ENCODE measurements around the gene ATAD2B.

Gene ATAD2B

DNA sequence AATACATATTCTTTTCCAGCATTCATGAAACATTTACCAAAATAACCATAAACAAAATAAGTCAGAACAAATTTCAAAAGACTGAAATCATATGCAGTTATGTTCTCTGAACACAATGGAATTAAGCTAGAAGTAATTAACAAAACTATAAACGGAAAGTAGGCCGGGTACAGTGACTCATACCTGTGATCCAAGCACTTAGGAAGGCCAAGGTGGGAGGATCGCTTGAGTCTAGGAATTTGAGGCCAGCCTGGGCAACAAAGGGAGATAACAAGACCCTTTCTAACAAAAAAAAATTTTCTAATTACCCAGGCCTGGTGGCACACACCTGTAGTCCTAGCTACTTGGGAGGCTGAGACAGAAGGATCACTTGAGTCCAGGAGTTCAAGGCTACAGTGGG, 14.9 kb downstream of the ATAD2B start:
- no peak for DNase-seq (ENCODE audit: low read depth, low spot score)

DNA sequence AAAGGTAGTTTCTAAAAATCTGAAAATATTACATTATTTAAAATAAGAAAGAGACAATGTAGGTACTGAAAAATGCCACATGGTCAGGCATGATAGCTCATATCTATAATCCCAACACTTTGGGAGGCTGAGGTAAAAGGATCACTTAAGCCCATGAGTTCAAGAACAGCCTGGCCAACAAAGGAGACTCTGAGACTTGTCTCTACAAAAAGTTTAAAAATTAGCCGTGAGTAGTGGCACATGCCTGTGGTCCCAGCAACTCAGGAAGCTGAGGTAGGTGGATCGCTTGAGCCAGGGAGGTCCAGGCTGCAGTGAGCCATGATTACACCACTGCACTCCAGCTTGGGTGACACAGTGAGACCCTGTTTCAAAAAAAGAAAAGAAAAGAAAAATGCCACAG, 21.8 kb downstream of the ATAD2B start:
- DNase-seq (ENCODE audit: low read depth, low spot score), result no peak

DNA sequence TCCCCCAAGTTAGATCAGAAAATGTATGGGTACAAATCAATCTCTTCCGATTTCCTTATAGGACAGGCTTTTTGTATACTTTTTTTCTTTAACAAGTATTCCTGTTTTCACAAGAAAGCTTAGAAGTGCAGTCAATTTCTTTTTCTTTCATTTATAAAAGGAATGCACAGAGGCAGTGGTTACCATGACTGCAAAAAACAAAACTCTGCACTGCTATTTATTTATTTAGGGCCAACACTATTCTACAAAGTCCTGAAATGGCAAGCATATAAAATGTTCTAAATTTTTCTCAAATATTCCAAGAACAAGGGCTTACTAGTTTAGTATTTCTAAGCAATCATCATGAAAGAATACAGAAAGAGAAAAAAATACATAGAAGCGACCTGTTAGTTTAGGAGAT, 22.2 kb downstream of the ATAD2B start:
- no peak for DNase-seq (ENCODE audit: low read depth, low spot score)

- no peak for DNase-seq (ENCODE audit: low read depth, low spot score)
Observed at GRCh38 chr2:23904215-23904614, 22.7 kb downstream of the ATAD2B start.

GRCh38 chr2:23903034-23903433, 23.9 kb downstream of the ATAD2B start:
- DNase-seq (ENCODE audit: low read depth, low spot score), result no peak

- no peak for DNase-seq (ENCODE audit: low read depth, low spot score)
Observed at GRCh38 chr2:23901966-23902846, 24.7 kb downstream of the ATAD2B start.

GRCh38 chr2:23900541-23901322, 26.2 kb downstream of the ATAD2B start:
- no peak for DNase-seq (ENCODE audit: low read depth, low spot score)

DNA sequence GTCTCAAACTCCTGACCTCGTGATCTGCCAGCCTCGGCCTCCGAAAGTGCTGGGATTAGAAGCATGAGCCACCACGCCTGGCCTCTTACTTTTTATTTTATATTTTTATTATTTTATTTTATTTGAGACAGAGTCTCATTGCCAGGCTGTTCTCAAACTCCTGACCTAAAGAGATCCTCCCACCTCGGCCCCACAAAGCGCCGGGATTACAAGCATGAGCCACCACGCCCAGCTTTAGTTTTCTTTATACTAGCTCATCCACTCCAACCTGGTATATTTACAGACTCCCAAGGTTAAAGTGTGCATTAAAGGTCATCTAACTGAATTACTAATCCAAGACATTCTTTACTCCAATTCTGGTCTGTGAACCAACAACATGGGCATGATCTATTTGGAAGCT, 26.8 kb downstream of the ATAD2B start:
- DNase-seq (ENCODE audit: low read depth, low spot score), result no peak

GRCh38 chr2:23871206-23871605, 55.7 kb downstream of the ATAD2B start:
- DNase-seq (ENCODE audit: low read depth, low spot score), result no peak

DNA sequence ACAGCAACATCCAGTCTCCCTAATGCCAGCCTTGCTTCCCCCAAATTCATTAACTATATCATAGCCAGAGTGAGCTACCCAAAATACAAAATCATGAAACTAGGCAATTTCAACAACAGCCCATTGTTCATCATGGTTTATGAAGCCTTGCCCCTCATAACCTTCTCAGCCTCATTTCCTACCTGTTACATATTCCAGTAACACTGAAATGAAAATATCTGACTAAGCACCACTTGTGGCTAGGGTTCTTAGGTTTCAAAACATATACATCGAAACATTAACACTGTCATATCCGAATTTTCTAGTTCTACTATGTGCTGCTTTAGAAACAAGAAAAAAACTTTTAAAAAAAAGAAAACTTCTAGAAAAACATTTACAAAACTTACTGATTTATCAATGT, 59.5 kb downstream of the ATAD2B start:
- no peak for DNase-seq (ENCODE audit: low read depth, low spot score)

- DNase-seq (ENCODE audit: low read depth, low spot score), result no peak
Observed at GRCh38 chr2:23862716-23863426, 64.1 kb downstream of the ATAD2B start.

DNA sequence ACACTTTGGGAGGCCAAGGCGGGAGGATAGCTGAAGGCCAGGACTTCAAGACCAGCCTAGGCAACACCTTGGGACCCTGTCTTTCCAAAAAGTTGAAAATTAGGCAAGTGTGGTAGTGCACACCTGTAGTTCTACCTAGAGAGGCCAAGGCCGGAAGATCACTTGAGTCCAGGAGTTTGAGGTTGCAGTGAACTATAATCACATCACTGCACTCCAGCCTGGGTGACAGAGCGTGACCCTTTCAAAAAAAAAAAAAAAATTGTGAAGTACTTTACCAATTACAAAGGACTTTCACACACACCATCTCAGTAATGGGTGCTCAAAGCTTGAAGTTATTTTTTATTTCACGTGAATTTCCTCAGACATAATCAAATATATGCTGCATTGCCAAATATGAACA, 65.0 kb downstream of the ATAD2B start:
- no peak for DNase-seq (ENCODE audit: low read depth, low spot score)

GRCh38 chr2:23859983-23860382, 66.9 kb downstream of the ATAD2B start:
- DNase-seq (ENCODE audit: low read depth, low spot score), result no peak

- no peak for DNase-seq (ENCODE audit: low read depth, low spot score)
Observed at GRCh38 chr2:23859234-23859633, 67.7 kb downstream of the ATAD2B start.

GRCh38 chr2:23850564-23851256, 76.2 kb downstream of the ATAD2B start:
- DNase-seq (ENCODE audit: low read depth, low spot score), result no peak

DNA sequence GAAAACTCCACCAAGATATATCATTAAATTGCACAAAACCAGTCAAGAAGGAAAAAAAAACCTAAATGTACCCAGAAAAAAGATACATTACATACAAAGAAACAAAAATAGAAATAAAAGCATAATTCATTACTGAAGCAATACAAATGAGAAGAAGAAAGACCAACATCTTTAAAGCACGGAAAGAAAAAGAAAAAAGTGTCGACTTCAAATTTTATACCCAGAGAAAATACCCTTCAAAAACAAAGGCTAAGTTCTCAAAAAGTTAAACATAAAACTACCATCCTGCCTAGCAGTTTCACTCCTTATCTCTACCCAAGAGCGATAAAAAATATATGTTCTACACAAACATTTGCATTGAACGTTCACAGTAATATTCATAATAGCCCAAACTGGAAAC, 82.0 kb downstream of the ATAD2B start:
- no peak for DNase-seq (ENCODE audit: low read depth, low spot score)

- no peak for DNase-seq (ENCODE audit: low read depth, low spot score)
Observed at GRCh38 chr2:23843051-23843976, 83.6 kb downstream of the ATAD2B start.

DNA sequence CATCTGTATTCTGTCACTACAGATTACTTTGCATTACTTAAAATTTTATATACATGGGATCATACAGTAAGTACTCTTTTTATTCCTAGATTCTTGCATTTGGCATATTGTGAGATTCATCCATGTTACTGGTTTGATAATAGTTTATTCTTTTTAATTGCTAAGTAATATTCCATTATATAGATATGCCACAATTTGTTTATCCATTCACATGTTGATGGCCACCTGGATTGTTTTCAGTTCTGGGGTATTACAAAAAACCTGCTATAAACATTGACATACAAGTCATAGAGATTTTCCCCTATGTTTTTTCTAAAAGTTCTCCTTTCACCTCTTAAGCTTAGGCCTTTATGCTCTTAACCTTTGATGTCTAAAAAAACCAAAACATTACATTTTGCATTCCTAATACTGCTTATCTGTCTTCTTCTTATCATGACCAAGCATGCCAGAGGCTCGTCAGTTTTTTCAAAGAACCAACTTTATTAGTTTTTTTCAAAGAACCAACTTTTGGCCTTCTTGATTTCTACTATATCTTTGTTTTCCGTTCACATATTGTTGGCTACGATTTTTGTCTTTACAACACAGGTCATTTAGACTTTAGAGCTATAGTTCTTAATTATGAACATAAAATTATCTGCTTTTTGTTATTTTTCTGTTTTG, 86.9 kb downstream of the ATAD2B start:
- no peak for DNase-seq (ENCODE audit: low read depth, low spot score)

DNA sequence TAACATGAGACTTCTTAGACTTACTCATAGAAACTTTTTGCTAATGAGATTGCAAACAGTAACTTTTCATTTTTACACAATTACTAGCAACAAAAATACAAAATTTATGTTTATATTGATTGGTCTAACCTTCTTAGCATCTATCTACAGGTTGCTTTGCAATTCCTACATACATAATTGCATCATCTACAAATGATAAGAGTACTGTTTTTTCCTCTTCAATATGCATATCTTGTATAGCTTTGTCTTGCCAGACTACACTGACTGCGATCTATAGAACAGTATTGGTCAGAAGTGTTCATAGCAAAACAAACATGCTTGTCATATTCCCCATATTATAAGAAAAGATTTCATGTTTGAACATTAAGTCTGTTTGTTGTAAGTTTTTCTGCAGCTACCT, 87.9 kb downstream of the ATAD2B start:
- DNase-seq (ENCODE audit: low read depth, low spot score), result no peak

DNA sequence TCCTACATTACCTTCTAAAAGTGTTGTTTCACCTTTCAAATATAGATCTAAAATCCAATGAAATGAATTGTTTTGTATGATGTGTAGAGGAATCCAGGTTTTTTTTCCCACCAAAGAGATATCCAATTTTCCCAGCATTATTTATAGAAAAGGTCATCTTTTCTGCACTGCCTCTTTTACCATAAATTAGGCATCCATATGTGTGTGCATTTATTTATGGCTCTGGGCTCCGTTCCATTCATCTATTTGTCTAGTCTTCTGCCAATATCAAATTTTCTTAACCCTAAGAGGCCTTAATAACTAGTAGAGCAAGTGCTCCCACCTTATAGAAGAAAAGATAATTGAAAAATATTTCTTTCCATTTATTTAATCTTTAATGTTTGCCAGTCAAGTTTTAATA, 88.3 kb downstream of the ATAD2B start:
- no peak for DNase-seq (ENCODE audit: low read depth, low spot score)

Data from activated CD4-positive, CD25-positive, alpha-beta regulatory T cell treated with anti-CD3 and anti-CD28 coated beads, Interleukin-2, amount 50 U/mL, for 16 hours (primary cell).